Neural cell (in vitro differentiated cells): Measurements from ENCODE around the gene STKLD1. TPM values are rescaled to one million over a fixed set of nuclear protein-coding genes. Genes with fewer than 3 reads are reported as not detected.

Source experiments
- H2AFZ ChIP-seq: fragments of 200-600, 300-800 bp; sonication (generic), shearing (Covaris generic); 2 replicates; pipeline ENCODE4 v1.6.0; 2014; ENCODE audit warnings: low read depth, mild to moderate bottlenecking, antibody characterized with exemption, low read length, moderate library complexity
- H3F3A ChIP-seq: fragments of 200-600 bp; shearing (Covaris generic); 2 replicates; pipeline ENCODE4 v1.6.1; 2016; ENCODE audit warnings: mild to moderate bottlenecking, moderate library complexity, mixed read lengths, antibody characterized with exemption, low read length; ENCODE audit not compliant: insufficient read depth, poor library complexity, severe bottlenecking
- H3K27ac ChIP-seq: fragments of 200-600, 300-800 bp; sonication (generic), shearing (Covaris generic); 2 replicates; pipeline ENCODE4 v1.5.1; 2014; ENCODE audit warnings: mild to moderate bottlenecking, low read length, moderate library complexity
- H3K27me3 ChIP-seq: fragments of 300-800, 200-600 bp; sonication (generic), shearing (Covaris generic); 2 replicates; pipeline ENCODE4 v1.6.0; 2014; ENCODE audit warnings: mild to moderate bottlenecking, low read depth, low read length, moderate library complexity; ENCODE audit not compliant: insufficient read depth
- H3K36me3 ChIP-seq: fragments of 300-800, 200-600 bp; sonication (generic), shearing (Covaris generic); 2 replicates; pipeline ENCODE4 v1.5.1; 2014; ENCODE audit warnings: mild to moderate bottlenecking, antibody characterized with exemption, low read length, moderate library complexity; ENCODE audit not compliant: insufficient read depth
- H3K4me2 ChIP-seq: fragments of 300-800, 200-600 bp; sonication (generic), shearing (Covaris generic); 2 replicates; pipeline ENCODE4 v1.6.0; 2014; ENCODE audit warnings: mild to moderate bottlenecking, low read length
- H3K4me3 ChIP-seq: fragments of 300-800, 200-600 bp; sonication (generic), shearing (Covaris generic); 2 replicates; pipeline ENCODE4 v1.5.1; 2014; ENCODE audit warnings: mild to moderate bottlenecking, low read length, moderate library complexity
- H3K79me2 ChIP-seq: fragments of 200-600 bp; shearing (Covaris generic); replicated peaks from 2 replicates; pipeline ENCODE4 v1.6.0; 2014; ENCODE audit warnings: mild to moderate bottlenecking, low read length, moderate library complexity; ENCODE audit not compliant: insufficient read depth
- H3K9ac ChIP-seq: fragments of 300-800, 200-600 bp; sonication (generic), shearing (Covaris generic); 2 replicates; pipeline ENCODE4 v1.6.1; 2016; ENCODE audit warnings: mild to moderate bottlenecking, low read length, mixed read lengths
- H3K9me2 ChIP-seq: fragments of 200-600 bp; shearing (Covaris generic); 2 replicates; pipeline ENCODE4 v1.6.1; 2016; ENCODE audit warnings: mild to moderate bottlenecking, low read length, mixed read lengths; ENCODE audit not compliant: insufficient read depth
- H3K9me3 ChIP-seq: fragments of 200-600, 300-800 bp; sonication (generic), shearing (Covaris generic); 2 replicates; pipeline ENCODE4 v1.6.1; 2016; ENCODE audit warnings: mild to moderate bottlenecking, mixed run types, low read length, moderate library complexity, mixed read lengths
- H4K20me1 ChIP-seq: fragments of 200-600 bp; shearing (Covaris generic); 2 replicates; pipeline ENCODE4 v1.6.1; 2016; ENCODE audit warnings: mild to moderate bottlenecking, mixed run types; ENCODE audit not compliant: insufficient read depth
- POLR2AphosphoS5 ChIP-seq: IDR thresholded peaks from 2 replicates; pipeline ENCODE4 v1.6.1; 2012
- RAD21 ChIP-seq: fragments of 450-650 bp; conservative IDR thresholded peaks from 2 replicates; pipeline ENCODE4 v1.6.1; 2014; ENCODE audit warnings: antibody characterized with exemption, mild to moderate bottlenecking, moderate library complexity
- SMC3 ChIP-seq: fragments of 450-650 bp; conservative IDR thresholded peaks from 2 replicates; pipeline ENCODE4 v1.6.1; 2014; ENCODE audit warnings: antibody characterized with exemption, mild to moderate bottlenecking, moderate library complexity; ENCODE audit not compliant: poor library complexity
- TAF1 ChIP-seq: IDR thresholded peaks from 2 replicates; pipeline ENCODE4 v1.6.1; 2012; ENCODE audit warnings: low read depth
- polyA plus RNA-seq: library from polyadenylated mRNA; depleted of rRNA; stranded (reverse); fragments of >200 nt; gene quantifications from 2 replicates; pipeline ENCODE4 v1.2.3, GENCODE V29; 2014
- small RNA-seq, 3 experiments: library from RNA; depleted of rRNA; stranded (forward); fragments of <200 nt; gene quantifications; one replicate each; pipeline ENCODE3, GENCODE V24; 2012
- TF ChIP-seq, protein P1 (sequence below): IDR thresholded peaks from 2 replicates; pipeline ENCODE4 v1.6.1; 2012; ENCODE audit warnings: borderline replicate concordance

STKLD1 gene
- polyA plus RNA-seq, 1 donor from 2014 or later: 1.1 TPM

DNA sequence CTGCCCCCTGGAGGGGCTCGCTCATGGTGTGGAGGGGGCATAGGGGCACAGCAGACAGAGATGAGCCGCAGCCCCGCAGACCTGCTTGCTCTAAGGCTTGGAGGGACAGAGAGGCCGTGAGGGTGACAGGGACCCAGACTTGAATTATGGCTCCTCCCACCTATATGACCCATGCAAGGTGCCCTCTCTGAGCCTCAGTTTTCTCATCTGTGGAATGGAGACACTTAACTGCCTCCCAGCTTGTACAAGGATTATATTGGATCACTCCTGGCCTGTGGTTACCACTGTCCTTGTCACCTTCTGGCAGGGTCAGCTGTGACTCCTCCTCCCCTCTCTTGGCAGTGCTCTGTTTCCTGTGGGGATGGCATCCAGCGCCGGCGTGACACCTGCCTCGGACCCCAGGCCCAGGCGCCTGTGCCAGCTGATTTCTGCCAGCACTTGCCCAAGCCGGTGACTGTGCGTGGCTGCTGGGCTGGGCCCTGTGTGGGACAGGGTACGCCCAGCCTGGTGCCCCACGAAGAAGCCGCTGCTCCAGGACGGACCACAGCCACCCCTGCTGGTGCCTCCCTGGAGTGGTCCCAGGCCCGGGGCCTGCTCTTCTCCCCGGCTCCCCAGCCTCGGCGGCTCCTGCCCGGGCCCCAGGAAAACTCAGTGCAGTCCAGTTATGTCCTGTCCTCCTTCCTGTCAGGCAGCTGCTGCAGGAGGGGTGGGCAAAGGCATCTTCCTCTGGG is 78.9 kb downstream of the STKLD1 start:
- no peak overlapping the region for H3K4me3 ChIP-seq
- no peak overlapping the region for H3K9ac ChIP-seq
- H3K9me2 ChIP-seq: no peaks in the 10 kb centered on the region
- no peaks in the 10 kb centered on the region for H3K9me3 ChIP-seq
- no peaks in the 10 kb centered on the region for H4K20me1 ChIP-seq
- H2AFZ ChIP-seq: no peak overlapping the region
- H3K79me2 ChIP-seq: no peaks in the 10 kb centered on the region
- H3K36me3 ChIP-seq: no peaks in the 10 kb centered on the region
- no peak overlapping the region for H3K4me2 ChIP-seq
- no peak overlapping the region for H3K27ac ChIP-seq
- TF ChIP-seq RAD21 (no peak), SMC3 (no peak), TAF1 (no peak), POLR2AphosphoS5 (no peak)
- TF ChIP-seq, protein P1, sequence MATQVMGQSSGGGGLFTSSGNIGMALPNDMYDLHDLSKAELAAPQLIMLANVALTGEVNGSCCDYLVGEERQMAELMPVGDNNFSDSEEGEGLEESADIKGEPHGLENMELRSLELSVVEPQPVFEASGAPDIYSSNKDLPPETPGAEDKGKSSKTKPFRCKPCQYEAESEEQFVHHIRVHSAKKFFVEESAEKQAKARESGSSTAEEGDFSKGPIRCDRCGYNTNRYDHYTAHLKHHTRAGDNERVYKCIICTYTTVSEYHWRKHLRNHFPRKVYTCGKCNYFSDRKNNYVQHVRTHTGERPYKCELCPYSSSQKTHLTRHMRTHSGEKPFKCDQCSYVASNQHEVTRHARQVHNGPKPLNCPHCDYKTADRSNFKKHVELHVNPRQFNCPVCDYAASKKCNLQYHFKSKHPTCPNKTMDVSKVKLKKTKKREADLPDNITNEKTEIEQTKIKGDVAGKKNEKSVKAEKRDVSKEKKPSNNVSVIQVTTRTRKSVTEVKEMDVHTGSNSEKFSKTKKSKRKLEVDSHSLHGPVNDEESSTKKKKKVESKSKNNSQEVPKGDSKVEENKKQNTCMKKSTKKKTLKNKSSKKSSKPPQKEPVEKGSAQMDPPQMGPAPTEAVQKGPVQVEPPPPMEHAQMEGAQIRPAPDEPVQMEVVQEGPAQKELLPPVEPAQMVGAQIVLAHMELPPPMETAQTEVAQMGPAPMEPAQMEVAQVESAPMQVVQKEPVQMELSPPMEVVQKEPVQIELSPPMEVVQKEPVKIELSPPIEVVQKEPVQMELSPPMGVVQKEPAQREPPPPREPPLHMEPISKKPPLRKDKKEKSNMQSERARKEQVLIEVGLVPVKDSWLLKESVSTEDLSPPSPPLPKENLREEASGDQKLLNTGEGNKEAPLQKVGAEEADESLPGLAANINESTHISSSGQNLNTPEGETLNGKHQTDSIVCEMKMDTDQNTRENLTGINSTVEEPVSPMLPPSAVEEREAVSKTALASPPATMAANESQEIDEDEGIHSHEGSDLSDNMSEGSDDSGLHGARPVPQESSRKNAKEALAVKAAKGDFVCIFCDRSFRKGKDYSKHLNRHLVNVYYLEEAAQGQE: no peak
- no peaks in the 10 kb centered on the region for H3K27me3 ChIP-seq
- no peaks in the 10 kb centered on the region for H3F3A ChIP-seq

Small RNA genes lying within 50 kb of the gene (small RNA-seq; reads per million reads assigned to genes)
- gene RF00019 (0 to 1.2 (median 0) reads per million in 3 experiments), gene SNORD24 (0 reads per million in 3 experiments), gene SNORD36A (0 reads per million in 3 experiments), gene SNORD36B (0 reads per million in 3 experiments), gene SNORD36C (0 reads per million in 3 experiments)

Other genes starting within 250 kb of the STKLD1 start
- gene GBGT1, start 212.5 kb upstream of the STKLD1 start, polyA plus RNA-seq: not detected in 2 replicates
- gene OBP2B, start 167.1 kb upstream of the STKLD1 start, polyA plus RNA-seq: not detected in 2 replicates
- gene ABO, start 101.2 kb upstream of the STKLD1 start, polyA plus RNA-seq: not detected in 2 replicates
- gene SURF6, start 40.2 kb upstream of the STKLD1 start, polyA plus RNA-seq: 20.7 and 21.8 TPM in 2 replicates
- gene MED22, start 28.2 kb upstream of the STKLD1 start, polyA plus RNA-seq: 57.5 and 62.5 TPM in 2 replicates
- 1,931 and 1,987 TPM in 2 replicates for gene RPL7A, start 28.1 kb upstream of the STKLD1 start, polyA plus RNA-seq
- gene SURF1, start 19.9 kb upstream of the STKLD1 start, polyA plus RNA-seq: 32.3 and 37.8 TPM in 2 replicates
- gene SURF2, start 19.8 kb upstream of the STKLD1 start, polyA plus RNA-seq: 36.4 and 40.6 TPM in 2 replicates
- gene SURF4, start 306 bp upstream of the STKLD1 start, polyA plus RNA-seq: 65.2 and 78.3 TPM in 2 replicates
- gene REXO4, start 41.6 kb downstream of the STKLD1 start, polyA plus RNA-seq: 15.0 and 16.1 TPM in 2 replicates
- 13.5 and 24.8 TPM in 2 replicates for gene ADAMTS13, start 46.0 kb downstream of the STKLD1 start, polyA plus RNA-seq
- 75.4 and 78.0 TPM in 2 replicates for gene CACFD1, start 83.6 kb downstream of the STKLD1 start, polyA plus RNA-seq
- gene SLC2A6, start 102.7 kb downstream of the STKLD1 start, polyA plus RNA-seq: 11.5 and 17.9 TPM in 2 replicates
- not detected in 2 replicates for gene MYMK, start 148.6 kb downstream of the STKLD1 start, polyA plus RNA-seq
- gene ADAMTSL2, start 158.3 kb downstream of the STKLD1 start, polyA plus RNA-seq: 0.30 and 0.85 TPM in 2 replicates
- 1.5 and 2.7 TPM in 2 replicates for gene FAM163B, start 233.0 kb downstream of the STKLD1 start, polyA plus RNA-seq